Central memory CD8-positive, alpha-beta T cell (primary cell): ENCODE data around the gene PADI1.

Experiments
- ATAC-seq: fragments of 150-1000 bp; cut with Tn5 transposase; replicated peaks from 2 replicates; pipeline ENCODE4 v1.10.0; 2022; ENCODE audit warnings: mild to moderate bottlenecking, moderate FRiP score, moderate number of reproducible peaks; ENCODE audit not compliant: poor library complexity, severe bottlenecking; ENCODE audit errors: extremely low read depth
- DNase-seq, 2 donors: peaks; one replicate each; pipeline ENCODE4 v3.0.0; 2021; ENCODE audit warnings: low spot score in 2 of 2
- H3K27ac Mint-ChIP-seq: one replicate; pipeline ENCODE4 v1.8.0; 2022; ENCODE audit warnings: low read depth, mild to moderate bottlenecking, moderate library complexity, mixed read lengths
- H3K27me3 Mint-ChIP-seq: one replicate; pipeline ENCODE4 v1.8.0; 2022; ENCODE audit warnings: mixed read lengths
- H3K36me3 Mint-ChIP-seq: one replicate; pipeline ENCODE4 v1.8.0; 2022; ENCODE audit warnings: mild to moderate bottlenecking, moderate library complexity, mixed read lengths; ENCODE audit not compliant: insufficient read depth
- H3K4me1 Mint-ChIP-seq: one replicate; pipeline ENCODE4 v1.8.0; 2022; ENCODE audit warnings: mixed read lengths
- H3K4me3 Mint-ChIP-seq: one replicate; pipeline ENCODE4 v1.8.0; 2022; ENCODE audit warnings: mild to moderate bottlenecking, moderate library complexity, mixed read lengths
- H3K9me3 Mint-ChIP-seq: one replicate; pipeline ENCODE4 v1.8.0; 2022; ENCODE audit warnings: mixed read lengths

Gene PADI1

GRCh38 chr1:17207046-17207445, 2.1 kb downstream of the PADI1 start:
- Mint-ChIP-seq H3K4me3 (no peak overlapping the region), H3K4me1 (peaks cover 9% of the 10 kb centered on the region)

GRCh38 chr1:17207540-17207939, 2.6 kb downstream of the PADI1 start:
- Mint-ChIP-seq H3K27ac (no peak overlapping the region), H3K9me3 (no peaks in the 10 kb centered on the region), H3K27me3 (peaks cover 72% of the 10 kb centered on the region), H3K4me1 (peaks cover 10% of the 10 kb centered on the region), H3K4me3 (no peak overlapping the region), H3K36me3 (no peaks in the 10 kb centered on the region)
- ATAC-seq (no peak), DNase-seq (no peak)

More at GRCh38 chr1:17207046-17207445, 2.1 kb downstream of the PADI1 start:
- DNase-seq (no peak), ATAC-seq (no peak)
- no peaks in the 10 kb centered on the region for H3K9me3 Mint-ChIP-seq
- peaks cover 67% of the 10 kb centered on the region for H3K27me3 Mint-ChIP-seq
- no peaks in the 10 kb centered on the region for H3K36me3 Mint-ChIP-seq
- H3K27ac Mint-ChIP-seq: no peak overlapping the region

- peaks cover 75% of the 10 kb centered on the region for H3K27me3 Mint-ChIP-seq
- H3K9me3 Mint-ChIP-seq: no peaks in the 10 kb centered on the region
- no peak overlapping the region for H3K27ac Mint-ChIP-seq
- H3K4me3 Mint-ChIP-seq: no peak overlapping the region
- H3K36me3 Mint-ChIP-seq: no peaks in the 10 kb centered on the region
- ATAC-seq (no peak), DNase-seq (no peak)
- H3K4me1 Mint-ChIP-seq: peaks cover 14% of the 10 kb centered on the region
Observed at GRCh38 chr1:17207966-17208418, 3.1 kb downstream of the PADI1 start.

- Mint-ChIP-seq H3K4me1 (peaks cover 20% of the 10 kb centered on the region), H3K27ac (no peak overlapping the region)
Observed at GRCh38 chr1:17208546-17208945, 3.6 kb downstream of the PADI1 start.

GRCh38 chr1:17209430-17209829, 4.5 kb downstream of the PADI1 start:
- H3K27ac Mint-ChIP-seq: no peak overlapping the region
- DNase-seq (no peak), ATAC-seq (no peak)
- H3K36me3 Mint-ChIP-seq: no peaks in the 10 kb centered on the region
- peaks cover 20% of the 10 kb centered on the region for H3K4me1 Mint-ChIP-seq
- H3K27me3 Mint-ChIP-seq: peaks cover 75% of the 10 kb centered on the region
- H3K9me3 Mint-ChIP-seq: no peaks in the 10 kb centered on the region
- H3K4me3 Mint-ChIP-seq: no peak overlapping the region

More at GRCh38 chr1:17208546-17208945, 3.6 kb downstream of the PADI1 start:
- no peaks in the 10 kb centered on the region for H3K9me3 Mint-ChIP-seq
- H3K27me3 Mint-ChIP-seq: peaks cover 75% of the 10 kb centered on the region
- no peaks in the 10 kb centered on the region for H3K36me3 Mint-ChIP-seq
- DNase-seq (no peak), ATAC-seq (no peak)
- no peak overlapping the region for H3K4me3 Mint-ChIP-seq

- DNase-seq (no peak), ATAC-seq (no peak)
- Mint-ChIP-seq H3K4me3 (no peak overlapping the region), H3K4me1 (peaks cover 20% of the 10 kb centered on the region), H3K36me3 (no peaks in the 10 kb centered on the region), H3K27ac (no peak overlapping the region), H3K27me3 (peaks cover 75% of the 10 kb centered on the region), H3K9me3 (no peaks in the 10 kb centered on the region)
Observed at GRCh38 chr1:17210176-17210575, 5.2 kb downstream of the PADI1 start.

- peaks cover 77% of the 10 kb centered on the region for H3K27me3 Mint-ChIP-seq
Observed at GRCh38 chr1:17211377-17211776, 6.4 kb downstream of the PADI1 start.

GRCh38 chr1:17212009-17212408, 7.1 kb downstream of the PADI1 start:
- no peak overlapping the region for H3K4me3 Mint-ChIP-seq
- H3K27ac Mint-ChIP-seq: no peak overlapping the region
- H3K9me3 Mint-ChIP-seq: no peaks in the 10 kb centered on the region
- DNase-seq: no peak
- H3K4me1 Mint-ChIP-seq: peaks cover 20% of the 10 kb centered on the region
- ATAC-seq: no peak
- no peaks in the 10 kb centered on the region for H3K36me3 Mint-ChIP-seq
- H3K27me3 Mint-ChIP-seq: peaks cover 79% of the 10 kb centered on the region

More at GRCh38 chr1:17211377-17211776, 6.4 kb downstream of the PADI1 start:
- no peaks in the 10 kb centered on the region for H3K9me3 Mint-ChIP-seq
- H3K4me3 Mint-ChIP-seq: no peak overlapping the region
- no peaks in the 10 kb centered on the region for H3K36me3 Mint-ChIP-seq
- no peak overlapping the region for H3K27ac Mint-ChIP-seq
- DNase-seq (no peak), ATAC-seq (no peak)
- peaks cover 20% of the 10 kb centered on the region for H3K4me1 Mint-ChIP-seq

- peak; percentile 71 for ATAC-seq
- H3K9me3 Mint-ChIP-seq: no peaks in the 10 kb centered on the region
- no peaks in the 10 kb centered on the region for H3K36me3 Mint-ChIP-seq
- peak overlapping the region; percentile 36 for H3K4me3 Mint-ChIP-seq
- H3K27me3 Mint-ChIP-seq: peaks cover 79% of the 10 kb centered on the region
- H3K27ac Mint-ChIP-seq: no peak overlapping the region
- H3K4me1 Mint-ChIP-seq: peaks cover 18% of the 10 kb centered on the region
- DNase-seq: peak; percentile 40
Observed at GRCh38 chr1:17212487-17213121, 7.7 kb downstream of the PADI1 start.

GRCh38 chr1:17213148-17213781, 8.3 kb downstream of the PADI1 start:
- peaks cover 79% of the 10 kb centered on the region for H3K27me3 Mint-ChIP-seq
- no peak overlapping the region for H3K27ac Mint-ChIP-seq
- no peak for DNase-seq
- no peaks in the 10 kb centered on the region for H3K9me3 Mint-ChIP-seq
- peak overlapping the region; percentile 36 for H3K4me3 Mint-ChIP-seq
- H3K4me1 Mint-ChIP-seq: peaks cover 14% of the 10 kb centered on the region
- ATAC-seq: no peak
- H3K36me3 Mint-ChIP-seq: no peaks in the 10 kb centered on the region

- Mint-ChIP-seq H3K4me1 (peaks cover 14% of the 10 kb centered on the region), H3K4me3 (no peak overlapping the region), H3K9me3 (no peaks in the 10 kb centered on the region), H3K27ac (no peak overlapping the region), H3K36me3 (no peaks in the 10 kb centered on the region), H3K27me3 (peaks cover 76% of the 10 kb centered on the region)
- DNase-seq: no peak
- no peak for ATAC-seq
Observed at GRCh38 chr1:17213782-17214148, 8.8 kb downstream of the PADI1 start.

GRCh38 chr1:17214876-17215544, 10.1 kb downstream of the PADI1 start:
- H3K27me3 Mint-ChIP-seq: peaks cover 64% of the 10 kb centered on the region
- H3K27ac Mint-ChIP-seq: no peak overlapping the region
- no peaks in the 10 kb centered on the region for H3K9me3 Mint-ChIP-seq
- H3K4me3 Mint-ChIP-seq: no peak overlapping the region
- no peaks in the 10 kb centered on the region for H3K36me3 Mint-ChIP-seq
- no peak for DNase-seq
- no peak for ATAC-seq
- peaks cover 14% of the 10 kb centered on the region for H3K4me1 Mint-ChIP-seq

- Mint-ChIP-seq H3K27me3 (peaks cover 59% of the 10 kb centered on the region), H3K4me1 (peaks cover 14% of the 10 kb centered on the region), H3K9me3 (no peaks in the 10 kb centered on the region), H3K4me3 (no peak overlapping the region), H3K27ac (no peak overlapping the region), H3K36me3 (no peaks in the 10 kb centered on the region)
- ATAC-seq (no peak), DNase-seq (no peak)
Observed at GRCh38 chr1:17215545-17215890, 10.6 kb downstream of the PADI1 start.
